Fibroblast of skin of abdomen (primary cell): ENCODE measurements around the gene RNF31.
"Not testable (repeated sequence)": the region's sequence is repeated elsewhere in the genome, so short reads cannot be mapped to it uniquely, and the experiment has no call there.

Source experiments
- DNase-seq: peaks from one replicate; pipeline ENCODE4 v3.0.0-alpha.2; 2013

RNF31 gene

DNA sequence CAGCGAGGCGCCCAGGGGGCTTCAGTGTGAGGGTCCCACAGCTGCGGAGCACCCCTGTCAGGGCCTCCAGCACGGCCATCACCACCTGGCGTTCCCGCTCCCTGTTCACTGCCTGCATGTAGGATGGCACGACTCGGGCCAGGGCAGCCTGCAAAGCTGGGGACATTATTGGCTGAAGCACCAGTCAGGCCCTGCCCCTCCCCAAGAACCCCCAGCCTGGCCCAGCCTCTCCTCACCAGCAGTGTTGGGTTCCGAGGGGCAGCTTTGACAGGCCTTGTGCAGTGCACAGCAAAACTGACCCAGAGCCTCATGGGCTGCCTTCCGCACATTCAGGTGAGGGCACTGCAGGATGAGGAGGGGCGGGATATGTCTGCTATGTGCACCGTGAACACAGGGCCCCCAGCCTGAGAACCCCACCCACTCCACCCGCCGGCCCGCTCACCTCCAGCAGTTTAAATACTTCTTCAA lies 35.8 kb downstream of the RNF31 start:
- DNase-seq, result no peak

DNA sequence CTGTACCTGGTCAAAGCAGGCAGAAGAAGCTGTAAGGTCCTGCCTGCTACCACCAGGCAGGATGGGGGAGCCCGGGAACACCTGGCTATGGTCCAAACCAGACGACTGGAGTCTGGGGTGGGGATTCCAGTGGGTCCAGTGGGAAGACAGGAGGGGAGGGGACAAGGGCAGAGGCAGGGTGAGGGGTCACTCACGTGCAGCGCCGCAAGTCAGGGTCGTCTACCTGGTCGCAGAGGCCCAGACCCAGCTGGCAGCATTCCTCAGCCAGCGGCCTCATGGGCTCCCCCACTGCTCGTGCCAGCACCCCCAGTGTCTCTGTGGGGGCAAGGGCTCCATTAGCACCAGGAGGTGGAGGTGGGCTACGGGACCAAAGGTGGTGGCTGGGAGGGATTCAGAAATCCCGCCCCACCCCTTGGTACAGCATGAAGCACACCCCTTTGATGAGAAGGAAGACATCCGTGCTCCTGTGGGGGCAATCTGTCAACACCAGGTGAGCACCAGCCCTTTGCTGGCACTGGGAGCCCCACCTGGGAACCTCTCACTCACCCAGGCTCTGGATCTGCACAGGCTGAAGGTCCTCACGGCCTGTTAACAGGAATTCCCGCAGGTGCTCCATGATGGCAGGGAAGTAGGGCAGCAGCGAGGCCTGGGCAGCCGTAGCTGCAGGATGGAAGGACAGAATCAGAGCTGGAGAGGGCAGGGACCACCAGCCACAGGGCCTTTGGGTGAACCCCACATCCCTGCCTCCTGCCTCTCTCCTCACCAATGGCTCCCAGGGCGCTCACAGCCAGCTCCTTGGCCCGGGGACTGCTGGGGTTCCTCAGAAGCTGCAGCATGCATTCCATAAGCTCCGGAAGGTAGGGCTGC lies 37.0 kb downstream of the RNF31 start:
- DNase-seq, result no peak

DNA sequence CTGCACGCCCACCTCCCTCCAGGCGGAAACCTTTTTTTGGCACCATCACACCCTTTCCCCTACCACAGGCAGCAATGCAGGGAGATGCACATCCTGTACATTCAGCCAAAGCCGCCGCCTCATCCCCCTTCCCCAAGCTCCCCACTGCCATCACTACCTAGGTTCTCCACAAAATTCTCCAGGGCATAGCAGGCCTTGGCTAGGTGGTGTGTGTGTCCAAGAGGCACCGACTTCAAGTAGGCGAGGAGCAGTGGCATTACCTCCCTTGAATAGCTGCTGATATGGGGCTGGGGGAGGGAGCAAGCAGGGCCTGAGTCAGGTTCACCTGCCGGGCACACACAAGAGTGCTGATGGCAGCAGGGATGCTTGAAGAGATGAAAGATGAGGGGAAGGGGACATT lies 37.7 kb downstream of the RNF31 start:
- DNase-seq, result no peak

DNA sequence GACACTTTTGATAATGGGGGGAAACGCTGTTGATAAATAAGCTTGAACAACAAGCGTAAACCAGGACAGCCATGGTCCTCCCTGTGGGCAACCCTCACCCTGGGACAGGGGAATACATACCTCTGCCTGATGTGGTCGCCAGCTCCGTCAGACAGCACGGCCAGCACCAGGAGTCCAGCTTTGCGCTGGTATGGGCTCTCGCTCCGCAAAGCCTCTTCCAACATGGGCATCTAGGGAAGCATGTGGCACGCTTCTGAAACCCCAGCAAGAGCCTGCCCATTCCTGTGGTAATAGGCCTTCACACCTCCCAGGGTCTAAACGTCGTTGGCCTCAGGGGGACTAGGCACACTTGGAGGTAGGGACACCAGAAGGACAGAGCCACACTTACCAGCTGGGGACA lies 38.4 kb downstream of the RNF31 start:
- DNase-seq, result no peak

DNA sequence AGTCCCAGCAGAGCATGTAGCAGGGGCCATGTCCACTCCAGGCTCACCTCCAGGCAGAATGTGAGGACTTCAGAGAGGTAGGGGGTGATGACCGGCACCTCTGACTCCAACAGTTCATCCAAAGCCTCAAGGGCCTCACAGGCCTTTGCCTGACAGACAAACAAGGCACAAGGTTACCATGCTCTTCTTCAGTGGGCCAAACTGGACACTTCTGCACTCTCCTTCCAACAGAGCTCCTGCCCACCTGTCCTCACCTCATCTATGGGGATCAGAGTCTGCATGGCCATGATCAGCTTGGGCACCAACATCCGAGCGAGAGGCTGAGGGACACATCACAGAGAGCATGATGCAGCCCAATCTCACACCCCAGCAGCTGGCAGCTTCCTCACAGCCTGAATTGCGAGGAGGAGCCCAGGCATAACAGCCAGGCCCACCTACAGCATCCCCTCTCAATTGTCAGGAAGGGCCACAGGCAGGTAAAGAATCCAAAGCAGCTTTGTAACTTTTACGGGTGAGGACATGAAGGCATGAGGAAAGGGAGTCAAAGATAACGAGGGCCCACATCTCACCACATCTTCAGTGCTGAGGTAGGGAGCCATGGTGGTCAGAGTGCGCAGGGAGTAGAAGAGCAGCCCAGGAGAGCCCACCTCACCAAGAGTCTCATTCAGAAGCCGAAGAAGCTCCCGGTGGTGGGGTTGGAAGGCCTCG lies 39.7 kb downstream of the RNF31 start:
- DNase-seq, result no peak

DNA sequence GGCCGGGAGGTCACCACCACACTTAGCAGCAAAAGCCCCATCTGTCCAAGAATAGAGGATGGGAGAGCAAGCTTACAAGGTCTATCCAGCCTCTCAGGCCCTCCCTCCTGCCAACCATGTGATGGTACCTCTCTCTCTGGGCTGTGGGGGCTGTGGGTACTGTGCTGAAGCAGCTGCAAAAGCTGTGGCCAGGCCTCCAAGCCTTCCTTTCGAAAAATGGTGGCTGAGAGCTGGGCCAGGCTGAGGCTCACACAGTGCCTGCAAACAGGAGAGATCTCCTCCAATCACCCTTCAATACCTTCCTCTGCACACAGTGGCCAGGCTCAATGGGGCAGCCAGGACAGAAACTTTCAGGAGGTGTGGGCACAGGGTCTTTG lies 40.2 kb downstream of the RNF31 start:
- DNase-seq, result no peak

DNA sequence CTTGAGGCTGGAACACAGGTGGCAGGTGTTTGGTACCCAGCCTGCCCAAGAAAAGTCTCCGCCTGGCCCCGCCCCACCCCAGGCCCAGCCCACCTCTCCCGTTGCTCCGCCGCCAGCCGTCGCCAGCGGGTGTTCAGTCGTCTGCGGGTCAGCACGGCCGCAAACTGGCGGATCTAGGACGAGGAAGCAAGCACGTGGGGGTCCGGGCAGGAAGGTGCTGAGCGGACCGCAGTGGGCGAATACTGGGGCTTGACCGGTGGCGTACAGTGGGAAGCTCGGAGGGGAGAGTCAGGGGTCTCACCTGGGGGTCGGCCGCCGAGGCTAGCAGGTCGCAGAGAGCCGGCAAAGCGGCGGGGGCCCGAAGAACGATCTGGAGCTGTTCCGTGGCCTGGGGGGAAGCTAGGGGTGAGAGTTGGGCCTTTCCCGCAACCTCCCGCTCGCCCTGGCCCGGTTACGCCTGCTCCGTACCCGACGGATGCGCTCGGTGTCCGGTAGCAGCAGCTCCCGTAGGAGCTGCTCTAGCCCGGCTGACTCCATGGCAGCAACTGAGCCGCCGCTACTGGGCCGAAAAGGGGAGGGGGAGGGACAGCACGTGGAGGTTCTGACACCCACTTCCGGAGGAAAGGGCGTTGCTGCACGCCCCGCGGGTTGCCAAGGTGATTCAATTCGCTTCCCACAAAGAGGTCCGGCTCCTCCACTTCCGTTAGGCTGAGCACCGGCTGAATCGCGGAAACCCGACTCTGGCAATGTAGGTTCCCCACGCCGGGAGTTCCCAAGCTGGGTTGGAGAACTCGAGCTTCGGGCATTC lies 41.2 kb downstream of the RNF31 start, which contains the start of gene IPO4:
TSS of gene IPO4 (minus strand) at position 566 of the 808 bp plus-strand sequence. CDS start at position 537, 29 bp downstream.
- DNase-seq, result peak; percentile 98

DNA sequence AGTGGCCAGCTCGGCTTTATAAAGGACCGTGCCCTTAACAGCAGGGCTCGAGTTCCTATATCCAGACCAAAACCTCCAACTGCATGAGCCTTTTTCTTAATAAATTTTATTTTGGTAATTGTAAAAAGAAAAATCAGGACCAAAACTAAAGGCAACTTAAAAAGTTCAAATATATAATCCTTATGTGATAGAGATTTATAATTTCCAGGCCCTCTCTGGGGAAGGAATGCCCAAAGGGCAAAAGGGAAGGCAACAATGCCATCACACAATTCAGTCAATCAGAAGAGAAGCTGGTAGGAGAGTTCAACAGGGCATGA lies 41.7 kb downstream of the RNF31 start:
- DNase-seq, result no peak

DNA sequence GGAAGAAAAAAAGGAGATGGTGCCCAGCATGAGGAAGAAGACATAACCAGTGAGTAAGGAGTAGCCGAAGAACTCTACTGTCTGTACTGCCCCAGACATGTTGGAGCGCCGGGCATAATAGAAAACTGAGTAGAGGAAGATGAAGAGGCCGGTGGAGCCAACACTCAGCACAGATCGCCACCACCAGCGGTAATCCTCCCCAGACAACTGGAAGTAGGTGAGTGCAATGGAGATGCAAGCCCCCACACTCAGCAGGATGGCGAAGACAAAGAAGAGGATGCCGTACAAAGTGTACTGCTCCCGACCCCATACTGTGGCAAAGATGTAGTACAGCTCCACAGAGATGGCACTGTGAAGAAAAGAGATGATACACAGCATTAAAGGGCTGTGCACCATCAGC lies 42.2 kb downstream of the RNF31 start:
- no peak for DNase-seq

DNA sequence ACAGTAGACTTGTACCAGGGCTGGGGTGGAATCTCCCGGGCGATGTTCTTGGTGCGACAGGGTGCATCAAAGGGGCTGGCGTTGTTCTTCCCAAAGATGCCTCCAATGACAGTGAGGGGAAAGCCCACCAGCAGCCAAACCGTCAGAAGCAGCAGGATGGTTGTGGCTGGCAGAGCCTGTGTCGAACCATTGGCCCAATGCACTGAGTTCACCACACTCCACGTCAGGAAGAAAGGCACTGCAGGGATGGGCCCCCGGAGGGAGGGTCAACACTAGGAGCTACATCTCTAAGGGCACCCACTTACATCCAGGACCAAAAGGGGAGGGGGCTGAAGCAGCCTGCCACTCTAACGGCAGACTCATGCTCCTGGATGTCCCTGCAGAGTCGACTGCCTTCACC lies 43.1 kb downstream of the RNF31 start:
- no peak for DNase-seq

DNA sequence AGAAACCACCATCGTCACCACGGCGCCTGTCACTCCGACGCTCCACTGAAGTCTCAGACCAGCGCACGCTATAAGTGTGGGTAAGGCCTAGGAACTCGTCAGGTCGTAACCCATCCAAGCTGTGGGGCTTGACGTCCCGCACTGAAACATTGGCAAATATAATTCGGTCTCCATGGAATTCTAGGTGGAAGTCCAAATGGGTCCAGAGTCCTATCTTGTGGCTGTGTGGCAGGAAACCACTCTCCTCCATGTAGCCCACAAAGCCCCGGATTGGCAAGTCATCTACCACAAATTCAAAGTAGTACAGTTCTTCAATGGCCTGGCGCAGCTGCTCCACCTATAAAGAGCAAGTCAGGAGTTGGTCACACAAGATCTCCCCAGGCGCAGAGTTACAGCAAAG lies 45.6 kb downstream of the RNF31 start:
- no peak for DNase-seq

DNA sequence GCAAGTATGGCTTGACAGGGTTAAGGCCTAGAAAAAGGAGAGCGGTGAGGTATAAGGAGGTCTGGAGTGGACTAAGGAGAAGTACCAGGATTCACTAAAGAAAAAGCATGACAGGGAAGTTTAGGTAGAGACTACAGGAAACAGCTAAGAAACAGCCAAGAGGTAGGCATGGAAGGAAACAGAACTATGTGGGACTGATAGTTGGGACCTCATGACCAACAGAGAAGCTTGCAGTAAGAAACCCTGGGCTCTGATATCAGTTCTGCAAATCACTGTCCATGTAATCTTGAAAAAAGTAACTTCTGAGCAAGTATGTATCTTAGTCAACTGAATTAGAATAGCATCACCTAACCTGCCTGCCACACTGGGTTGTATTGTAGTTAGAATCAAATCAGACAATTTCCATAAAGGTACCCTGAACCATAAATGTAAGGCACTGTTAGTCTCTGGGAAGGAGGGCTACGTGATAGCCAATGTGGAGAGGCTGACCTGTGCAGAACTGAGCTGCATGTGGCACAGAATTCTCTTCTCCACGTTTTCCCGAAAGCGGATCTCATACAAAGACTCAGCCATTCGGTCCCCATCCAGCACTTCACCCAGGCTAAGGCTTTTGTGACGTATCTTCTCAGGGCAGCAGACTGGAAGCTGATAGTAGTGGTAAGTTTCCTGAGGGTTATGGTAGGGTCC lies 47.0 kb downstream of the RNF31 start:
- DNase-seq, result no peak

DNA sequence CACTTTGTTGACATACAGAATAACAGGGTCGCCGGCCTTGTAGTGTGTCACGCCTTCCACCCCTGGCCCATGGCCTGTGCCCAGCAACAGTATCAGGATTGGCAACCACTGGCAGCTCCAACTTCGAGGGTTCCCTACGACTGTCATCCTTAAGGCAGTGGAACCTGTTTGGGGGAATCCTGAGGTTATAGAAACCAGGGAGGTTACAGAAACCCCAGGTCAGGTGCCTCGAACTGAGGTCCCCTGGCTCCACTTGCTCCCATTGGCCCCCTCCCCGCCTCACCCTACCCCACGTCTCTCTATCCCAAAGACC lies 47.5 kb downstream of the RNF31 start:
- DNase-seq, result no peak

DNA sequence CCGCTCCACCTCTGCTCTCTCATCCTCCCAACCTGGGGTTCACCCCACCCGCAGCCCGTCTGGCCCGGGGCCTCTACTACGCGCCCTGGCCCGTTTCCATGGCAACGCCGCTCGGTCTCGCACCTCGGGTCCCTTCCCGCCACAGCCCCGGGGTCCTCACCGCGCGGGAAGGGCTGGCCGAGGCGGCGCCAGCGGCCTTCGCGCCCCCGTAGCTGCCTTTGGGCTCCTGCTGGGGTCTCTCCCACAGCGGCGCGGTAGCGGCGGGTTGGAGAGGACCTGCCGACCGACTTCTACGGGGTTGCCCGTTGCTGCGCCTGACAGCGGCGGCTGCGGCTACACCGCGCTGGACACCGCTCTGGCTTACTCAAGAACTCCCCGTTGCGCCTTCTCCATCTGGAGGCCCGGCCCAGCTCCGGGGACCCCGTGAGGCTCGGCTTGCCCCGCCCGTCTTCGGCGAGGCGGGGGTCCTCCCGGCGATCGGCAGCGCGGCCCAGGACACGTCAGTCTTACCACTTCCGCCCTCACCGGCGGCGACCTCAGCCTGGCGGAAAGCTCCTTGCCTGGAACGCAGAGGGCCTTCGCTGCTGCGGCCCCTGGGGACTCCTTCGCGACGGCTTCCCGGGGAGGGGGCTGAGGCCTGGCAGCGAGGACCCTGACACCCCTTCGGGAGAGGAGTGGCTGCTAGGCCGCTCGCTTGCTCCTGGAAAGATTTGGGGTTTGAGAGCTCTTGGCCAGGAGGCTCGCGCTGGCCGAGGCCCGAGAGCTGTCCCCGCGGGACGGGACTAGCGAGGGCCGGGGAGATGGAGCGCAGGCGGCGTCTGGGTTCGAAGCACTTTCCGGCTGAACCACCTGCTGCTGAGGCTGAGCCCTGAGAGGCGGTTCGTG lies 48.1 kb downstream of the RNF31 start, which contains the start of gene TM9SF1:
TSS of gene TM9SF1 (minus strand) at position 256 of the 885 bp plus-strand sequence. CDS start 422 bp downstream, outside the sequence.
- DNase-seq, result peak; percentile 87

DNA sequence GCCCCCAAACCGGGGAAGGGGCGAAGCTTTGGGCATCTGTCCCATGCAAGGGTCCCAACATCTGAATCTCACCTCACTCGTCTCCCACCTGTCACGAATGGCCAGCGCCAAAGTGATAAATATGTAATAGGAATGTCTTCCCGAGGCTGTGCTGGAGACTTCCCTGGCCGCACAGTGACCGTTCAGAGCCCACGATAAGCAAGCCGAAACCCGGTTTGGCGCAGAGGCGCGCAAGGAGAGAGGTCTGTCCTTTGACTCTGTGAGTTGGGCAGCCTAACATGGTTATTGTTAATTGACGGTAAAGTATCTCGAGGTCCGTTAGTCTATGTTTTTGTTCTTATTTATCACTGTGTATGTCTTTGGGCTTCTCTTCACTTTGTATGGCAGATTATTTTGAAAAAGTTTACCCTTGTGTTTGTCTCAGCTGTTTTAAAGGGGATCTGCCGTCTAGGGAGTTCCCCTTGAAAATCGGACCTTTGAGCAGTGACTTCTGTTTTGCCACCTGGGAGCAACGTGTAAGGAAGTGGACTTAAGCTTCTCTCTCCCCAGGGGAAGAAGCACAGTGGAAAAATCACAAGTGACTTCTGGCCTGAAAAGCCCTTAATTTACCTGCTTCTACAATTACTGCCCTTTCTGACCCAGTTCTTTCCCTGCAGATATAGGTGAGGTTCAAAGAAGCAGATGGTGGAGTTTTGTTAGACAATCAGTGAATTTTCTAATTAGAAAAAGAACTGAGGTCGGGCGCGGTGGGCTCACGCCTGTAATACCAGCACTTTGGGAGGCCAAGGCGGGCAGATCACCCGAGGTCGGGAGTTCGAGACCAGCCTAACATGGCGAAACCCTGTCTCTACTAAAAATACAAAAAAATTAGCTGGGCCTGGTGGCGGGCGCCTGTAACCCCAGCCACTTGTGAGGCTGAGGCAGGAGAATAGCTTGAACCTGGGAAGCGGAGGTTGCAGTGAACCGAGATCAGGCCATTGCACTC lies 49.1 kb downstream of the RNF31 start:
- DNase-seq, result no peak

DNA sequence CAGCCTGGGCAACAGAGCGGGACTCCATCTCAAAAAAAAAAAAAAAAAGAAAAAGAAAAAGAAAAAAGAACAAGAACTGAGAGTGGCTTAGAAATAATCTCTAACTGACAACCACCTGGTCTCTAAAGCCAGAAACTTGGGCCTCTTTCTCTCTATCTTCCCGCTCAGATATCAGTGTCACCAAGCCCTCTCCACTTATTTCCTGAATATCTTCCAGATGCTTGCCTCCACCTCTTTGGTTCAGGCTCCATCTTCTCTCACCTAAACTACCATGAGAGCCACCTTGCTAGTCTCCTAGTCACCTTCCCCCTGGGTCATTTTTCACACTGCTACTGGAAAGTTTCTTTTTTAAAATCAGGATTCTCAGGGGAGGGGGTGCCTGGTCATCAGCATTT lies 49.8 kb downstream of the RNF31 start:
- no peak for DNase-seq

DNA sequence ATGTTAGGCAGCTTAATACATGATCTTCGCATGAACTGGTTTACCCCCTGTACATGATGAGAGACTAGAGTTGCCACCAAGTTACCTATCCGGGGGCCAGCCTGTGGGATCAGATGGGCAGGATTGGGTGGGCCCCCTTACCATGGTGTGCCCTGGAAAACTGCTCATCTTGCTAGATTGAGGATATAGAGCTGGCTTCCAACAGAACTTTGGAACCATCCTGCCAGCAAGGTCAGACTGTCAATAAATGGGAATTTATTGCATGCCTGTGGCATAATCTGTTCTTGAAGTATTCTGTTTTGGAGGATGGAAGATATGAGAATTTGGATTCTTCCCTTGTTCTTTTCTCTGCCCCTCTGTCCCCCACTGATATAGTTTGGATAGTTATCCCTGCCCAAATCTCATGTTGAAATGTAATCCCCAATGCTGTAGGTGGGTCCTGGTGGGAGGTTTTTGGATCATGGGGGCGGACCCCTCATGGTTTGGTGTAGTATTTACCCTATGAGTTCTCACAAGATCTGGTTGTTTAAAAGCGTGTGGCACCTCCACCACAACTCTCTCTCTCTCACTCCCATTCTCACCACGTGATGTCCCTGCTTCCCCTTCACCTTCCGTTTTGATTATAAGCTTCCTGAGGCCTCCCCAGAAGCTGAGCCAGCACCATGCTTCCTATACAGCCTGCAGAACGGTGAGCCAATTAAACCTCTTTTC lies 51.7 kb downstream of the RNF31 start:
- DNase-seq, result no peak

DNA sequence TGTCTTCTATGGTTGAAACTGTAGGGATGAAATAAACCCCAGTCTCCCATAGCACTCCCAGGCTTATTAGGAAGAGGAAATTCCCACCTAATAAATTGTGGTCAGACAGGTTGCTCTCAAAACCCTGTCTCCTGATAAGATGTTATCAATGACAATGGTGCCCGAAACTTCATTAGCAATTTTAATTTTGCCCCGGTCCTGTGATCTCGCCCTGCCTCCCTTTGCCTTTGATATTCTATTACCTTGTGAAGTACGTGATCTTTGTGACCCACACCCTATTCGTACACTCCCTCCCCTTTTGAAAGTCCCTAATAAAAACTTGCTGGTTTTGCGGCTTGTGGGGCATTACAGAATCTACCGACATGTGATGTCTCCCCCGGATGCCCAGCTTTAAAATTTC lies 55.2 kb downstream of the RNF31 start:
- DNase-seq, result not testable (repeated sequence)

DNA sequence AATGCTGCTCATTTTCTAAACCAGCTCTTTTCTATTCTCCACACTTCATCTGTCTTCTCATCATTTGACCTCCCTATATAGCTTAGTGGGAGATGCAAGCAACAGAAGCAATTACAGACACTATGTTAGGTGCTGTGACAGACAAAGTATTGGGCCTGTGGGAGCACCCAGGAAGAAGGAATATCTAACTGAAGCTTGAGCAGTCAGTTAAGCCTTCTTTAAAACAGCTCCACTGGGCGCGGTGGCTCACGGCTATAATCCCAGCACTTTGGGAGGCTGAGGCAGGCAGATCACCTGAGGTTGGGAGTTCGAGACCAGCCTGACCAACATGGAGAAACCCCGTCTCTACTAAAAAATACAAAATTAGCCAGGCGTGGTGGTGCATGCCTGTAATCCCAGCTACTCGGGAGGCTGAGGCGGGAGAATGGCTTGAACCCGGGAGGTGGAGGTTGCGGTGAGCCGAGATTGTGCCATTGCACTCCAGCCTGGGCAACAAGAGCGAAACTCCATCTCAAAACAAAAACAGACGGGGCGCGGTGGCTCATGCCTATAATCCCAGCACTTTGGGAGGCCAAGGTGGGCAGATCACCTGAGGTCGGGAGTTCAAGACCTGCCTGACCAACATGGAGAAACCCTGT lies 56.1 kb downstream of the RNF31 start:
- DNase-seq, result not testable (repeated sequence)
